HepG2 (cell line): ENCODE data around the gene HOMEZ. TPM values are rescaled to one million over a fixed set of nuclear protein-coding genes. Genes with fewer than 3 reads are reported as not detected.

Experiments
- ARNT2 ChIP-seq: sonication (generic); formaldehyde crosslinking; IDR thresholded peaks from 2 replicates; pipeline ENCODE4 v1.8.0; 2022; ENCODE audit warnings: mild to moderate bottlenecking, low read depth, missing genetic modification reagents, moderate library complexity
- BRCA1 ChIP-seq: sonication (generic); formaldehyde crosslinking; IDR thresholded peaks from 2 replicates; pipeline ENCODE4 v1.4.0; 2020; ENCODE audit warnings: missing genetic modification reagents
- CEBPB ChIP-seq: IDR thresholded peaks from 2 replicates; pipeline ENCODE4 v1.6.1; 2011; ENCODE audit warnings: low read depth, low read length, improper control_type of control experiment, borderline replicate concordance
- KDM4B ChIP-seq: sonication (generic); formaldehyde crosslinking; IDR thresholded peaks from 2 replicates; pipeline ENCODE4 v1.4.0; 2020; ENCODE audit warnings: missing genetic modification reagents
- NCOR1 ChIP-seq: fragments of 200-600 bp; sonication (generic); IDR thresholded peaks from 2 replicates; pipeline ENCODE4 v1.7.0; 2017; ENCODE audit warnings: antibody characterized with exemption, low read length, borderline replicate concordance
- PCBP2 ChIP-seq: fragments of 200-400 bp; formaldehyde crosslinking; optimal IDR thresholded peaks from 2 replicates; pipeline ENCODE3; 2018; ENCODE audit warnings: low read length, low read depth; ENCODE audit not compliant: poor library complexity, severe bottlenecking
- RARG ChIP-seq: sonication (generic); formaldehyde crosslinking; IDR thresholded peaks from 2 replicates; pipeline ENCODE4 v1.4.0; 2020; ENCODE audit warnings: low read depth, mild to moderate bottlenecking, missing genetic modification reagents
- REST ChIP-seq, 2 experiments: IDR thresholded peaks; 2 replicates each; pipeline ENCODE4 v1.6.1; 2011 to 2012; ENCODE audit warnings: low read length in 2 of 2, borderline replicate concordance in 1 of 2, low read depth in 1 of 2, mild to moderate bottlenecking in 1 of 2, moderate library complexity in 1 of 2
- SP2 ChIP-seq: sonication (generic); formaldehyde crosslinking; IDR thresholded peaks from 2 replicates; pipeline ENCODE4 v1.5.1; 2020; ENCODE audit warnings: mild to moderate bottlenecking, missing genetic modification reagents
- TBP ChIP-seq: sonication (generic); formaldehyde crosslinking; IDR thresholded peaks from 2 replicates; pipeline ENCODE4 v1.5.0; 2020; ENCODE audit warnings: missing genetic modification reagents
- ZMYM2 ChIP-seq: sonication (generic); formaldehyde crosslinking; IDR thresholded peaks from 2 replicates; pipeline ENCODE4 v1.8.0; 2022; ENCODE audit warnings: mild to moderate bottlenecking, missing genetic modification reagents
- ZNF205 ChIP-seq: IDR thresholded peaks from 2 replicates; pipeline ENCODE4 v1.6.1; 2018; ENCODE audit warnings: missing biosample characterization, missing genetic modification reagents
- ZNF510 ChIP-seq: sonication (generic); formaldehyde crosslinking; IDR thresholded peaks from 2 replicates; pipeline ENCODE4 v1.4.0; 2020; ENCODE audit warnings: low read depth, mild to moderate bottlenecking, missing genetic modification reagents
- ZNF567 ChIP-seq: sonication (generic); formaldehyde crosslinking; IDR thresholded peaks from 2 replicates; pipeline ENCODE4 v1.8.1; 2023; ENCODE audit warnings: mild to moderate bottlenecking, missing genetic modification reagents, borderline replicate concordance
- ZNF773 ChIP-seq: sonication (generic); formaldehyde crosslinking; IDR thresholded peaks from 2 replicates; pipeline ENCODE4 v1.4.0; 2020; ENCODE audit warnings: missing genetic modification reagents, borderline replicate concordance
- ZNF784 ChIP-seq: sonication (generic); formaldehyde crosslinking; IDR thresholded peaks from 2 replicates; pipeline ENCODE4 v1.5.1; 2020; ENCODE audit warnings: missing genetic modification reagents, mild to moderate bottlenecking, borderline replicate concordance
- polyA plus RNA-seq, 8 experiments: library from polyadenylated mRNA; depleted of rRNA in 3 of 8; stranded (reverse) in 7 of 8; unstranded in 1 of 8; fragments of >200 nt; fragmentation: Illumina TruSeq in 4 of 8; extraction: Trizol in 4 of 8; gene quantifications; 2 replicates each; pipeline versions ENCODE4 v1.2.1 to v1.2.3, GENCODE V29; 2011 to 2016; ENCODE audit warnings: low read depth in 4 of 8, missing spikeins in 1 of 8, mixed read lengths in 1 of 8; ENCODE audit not compliant: insufficient read depth in 1 of 8
- total RNA-seq, 5 experiments: library from RNA; depleted of rRNA; stranded (reverse); fragments of >200 nt; fragmentation: Illumina TruSeq; extraction: Trizol; gene quantifications; 2 replicates each; pipeline ENCODE4 v1.2.3, GENCODE V29; 2016; ENCODE audit warnings: low read depth in 1 of 5
- TF ChIP-seq, protein P1 (sequence below): sonication (generic); formaldehyde crosslinking; IDR thresholded peaks from 2 replicates; pipeline ENCODE4 v1.4.0; 2020; ENCODE audit warnings: mild to moderate bottlenecking, missing genetic modification reagents
- TF ChIP-seq, protein P2 (sequence below): sonication (generic); formaldehyde crosslinking; IDR thresholded peaks from 2 replicates; pipeline ENCODE4 v1.5.1; 2020; ENCODE audit warnings: missing genetic modification reagents, mild to moderate bottlenecking, borderline replicate concordance

The HOMEZ gene
- total and polyA plus RNA-seq, 2 of the 13 experiments (the other 11 are each of a cell fraction or from before 2014, with no cell fraction given) = 14.5 to 31.8 TPM

- TF ChIP-seq REST (IDR thresholded peaks at IDR 0.05; ENCODE audit: borderline replicate concordance in 1 of 2, low read depth in 1 of 2, low read length in 2 of 2) (no peak), KDM4B (CRISPR knock-in tag) (0 out of 2 replicates have a peak, but pooled peaks have one; percentile 50), SP2 (CRISPR knock-in tag) (0 out of 2 replicates have a peak, but pooled peaks have one; percentile 59), ARNT2 (CRISPR knock-in tag) (0 out of 2 replicates have a peak, but pooled peaks have one; percentile 11), ZNF510 (CRISPR knock-in tag) (0 out of 2 replicates have a peak, but pooled peaks have one; percentile 32), ZNF773 (CRISPR knock-in tag) (no peak), ZNF567 (CRISPR knock-in tag) (0 out of 2 replicates have a peak, but pooled peaks have one; percentile 30), ZNF784 (CRISPR knock-in tag) (peak; percentile 58), NCOR1 (0 out of 2 replicates have a peak, but pooled peaks have one; percentile 7), ZMYM2 (CRISPR knock-in tag) (0 out of 2 replicates have a peak, but pooled peaks have one; percentile 29), CEBPB (peak; percentile 35; the same call in 1 of the 2 replicates), BRCA1 (CRISPR knock-in tag) (peak; percentile 65; the same call in 1 of the 2 replicates), TBP (CRISPR knock-in tag) (no peak), PCBP2 (peak; percentile 76), ZNF205 (peak; percentile 92), RARG (CRISPR knock-in tag) (peak; percentile 83; the same call in 1 of the 2 replicates)
- TF ChIP-seq, protein P1, sequence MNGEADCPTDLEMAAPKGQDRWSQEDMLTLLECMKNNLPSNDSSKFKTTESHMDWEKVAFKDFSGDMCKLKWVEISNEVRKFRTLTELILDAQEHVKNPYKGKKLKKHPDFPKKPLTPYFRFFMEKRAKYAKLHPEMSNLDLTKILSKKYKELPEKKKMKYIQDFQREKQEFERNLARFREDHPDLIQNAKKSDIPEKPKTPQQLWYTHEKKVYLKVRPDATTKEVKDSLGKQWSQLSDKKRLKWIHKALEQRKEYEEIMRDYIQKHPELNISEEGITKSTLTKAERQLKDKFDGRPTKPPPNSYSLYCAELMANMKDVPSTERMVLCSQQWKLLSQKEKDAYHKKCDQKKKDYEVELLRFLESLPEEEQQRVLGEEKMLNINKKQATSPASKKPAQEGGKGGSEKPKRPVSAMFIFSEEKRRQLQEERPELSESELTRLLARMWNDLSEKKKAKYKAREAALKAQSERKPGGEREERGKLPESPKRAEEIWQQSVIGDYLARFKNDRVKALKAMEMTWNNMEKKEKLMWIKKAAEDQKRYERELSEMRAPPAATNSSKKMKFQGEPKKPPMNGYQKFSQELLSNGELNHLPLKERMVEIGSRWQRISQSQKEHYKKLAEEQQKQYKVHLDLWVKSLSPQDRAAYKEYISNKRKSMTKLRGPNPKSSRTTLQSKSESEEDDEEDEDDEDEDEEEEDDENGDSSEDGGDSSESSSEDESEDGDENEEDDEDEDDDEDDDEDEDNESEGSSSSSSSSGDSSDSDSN (CRISPR knock-in tag) = 0 out of 2 replicates have a peak, but pooled peaks have one; percentile 18
- TF ChIP-seq, protein P2, sequence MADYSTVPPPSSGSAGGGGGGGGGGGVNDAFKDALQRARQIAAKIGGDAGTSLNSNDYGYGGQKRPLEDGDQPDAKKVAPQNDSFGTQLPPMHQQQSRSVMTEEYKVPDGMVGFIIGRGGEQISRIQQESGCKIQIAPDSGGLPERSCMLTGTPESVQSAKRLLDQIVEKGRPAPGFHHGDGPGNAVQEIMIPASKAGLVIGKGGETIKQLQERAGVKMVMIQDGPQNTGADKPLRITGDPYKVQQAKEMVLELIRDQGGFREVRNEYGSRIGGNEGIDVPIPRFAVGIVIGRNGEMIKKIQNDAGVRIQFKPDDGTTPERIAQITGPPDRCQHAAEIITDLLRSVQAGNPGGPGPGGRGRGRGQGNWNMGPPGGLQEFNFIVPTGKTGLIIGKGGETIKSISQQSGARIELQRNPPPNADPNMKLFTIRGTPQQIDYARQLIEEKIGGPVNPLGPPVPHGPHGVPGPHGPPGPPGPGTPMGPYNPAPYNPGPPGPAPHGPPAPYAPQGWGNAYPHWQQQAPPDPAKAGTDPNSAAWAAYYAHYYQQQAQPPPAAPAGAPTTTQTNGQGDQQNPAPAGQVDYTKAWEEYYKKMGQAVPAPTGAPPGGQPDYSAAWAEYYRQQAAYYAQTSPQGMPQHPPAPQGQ = no peak
These were observed 36.9 kb upstream of the HOMEZ start (continued) for GRCh38 chr14:23322568-23323517.
